ENCODE results near the gene HDAC11.
"Not testable (repeated sequence)": the region's sequence is repeated elsewhere in the genome, so short reads cannot be mapped to it uniquely, and the experiment has no call there.

DNA sequence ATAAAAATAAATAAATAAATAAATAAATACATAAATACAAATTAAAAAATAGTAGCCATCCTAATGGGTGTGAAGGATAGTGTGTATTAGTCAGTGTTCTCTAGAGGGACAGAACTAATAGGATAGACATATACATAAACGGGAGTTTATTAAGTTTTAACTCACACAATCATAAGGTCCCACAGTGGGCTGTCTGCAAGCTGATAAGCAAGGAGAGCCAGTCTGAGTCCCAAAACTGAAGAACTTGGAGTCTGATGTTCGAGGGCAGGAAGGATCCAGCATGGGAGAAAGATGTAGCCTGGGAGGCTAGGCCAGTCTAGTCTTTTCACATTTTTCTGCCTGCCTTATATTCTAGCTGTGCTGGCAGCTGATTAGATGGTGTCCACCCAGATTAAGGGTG is 37.2 kb upstream of the HDAC11 start:
- TF ChIP-seq, protein P1, sequence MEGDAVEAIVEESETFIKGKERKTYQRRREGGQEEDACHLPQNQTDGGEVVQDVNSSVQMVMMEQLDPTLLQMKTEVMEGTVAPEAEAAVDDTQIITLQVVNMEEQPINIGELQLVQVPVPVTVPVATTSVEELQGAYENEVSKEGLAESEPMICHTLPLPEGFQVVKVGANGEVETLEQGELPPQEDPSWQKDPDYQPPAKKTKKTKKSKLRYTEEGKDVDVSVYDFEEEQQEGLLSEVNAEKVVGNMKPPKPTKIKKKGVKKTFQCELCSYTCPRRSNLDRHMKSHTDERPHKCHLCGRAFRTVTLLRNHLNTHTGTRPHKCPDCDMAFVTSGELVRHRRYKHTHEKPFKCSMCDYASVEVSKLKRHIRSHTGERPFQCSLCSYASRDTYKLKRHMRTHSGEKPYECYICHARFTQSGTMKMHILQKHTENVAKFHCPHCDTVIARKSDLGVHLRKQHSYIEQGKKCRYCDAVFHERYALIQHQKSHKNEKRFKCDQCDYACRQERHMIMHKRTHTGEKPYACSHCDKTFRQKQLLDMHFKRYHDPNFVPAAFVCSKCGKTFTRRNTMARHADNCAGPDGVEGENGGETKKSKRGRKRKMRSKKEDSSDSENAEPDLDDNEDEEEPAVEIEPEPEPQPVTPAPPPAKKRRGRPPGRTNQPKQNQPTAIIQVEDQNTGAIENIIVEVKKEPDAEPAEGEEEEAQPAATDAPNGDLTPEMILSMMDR (IDR thresholded peaks at IDR 0.05) = not testable (repeated sequence)
- TF ChIP-seq POLR2A (IDR thresholded peaks at IDR 0.05) = not testable (repeated sequence)

Data from heart left ventricle (tissue), 13 donors.